ENCODE measurements around the gene UNC5C. TPM values are rescaled to one million over a fixed set of nuclear protein-coding genes. Genes with fewer than 3 reads are reported as not detected.

The UNC5C gene
- total RNA-seq, 1 experiment from 2014 or later, result 1.0 TPM

- Mint-ChIP-seq H3K4me3 (no peak overlapping the region), H3K9me3 (peaks cover 3% of the 10 kb centered on the region; the same call in 1 of the 2 replicates), H3K27me3 (ENCODE audit: low read depth) (no peaks in the 10 kb centered on the region), H3K4me1 (peaks cover 10% of the 10 kb centered on the region), H3K27ac (no peak overlapping the region), H3K36me3 (no peaks in the 10 kb centered on the region)
- ChIA-PET POLR2A (no interaction called here), CTCF (interaction anchor here (1.3 kb wide), 1 partner anchor 13 kb away, joined by 4 read pairs; no protein-coding TSS in a partner anchor)
- ATAC-seq (peak; percentile 38; the same call in 1 of the 2 replicates), DNase-seq (ENCODE audit: low spot score) (no peak)
- TF ChIP-seq EMX1 (CRISPR knock-in tag; IDR thresholded peaks at IDR 0.05), result no peak
- no peak for TF ChIP-seq ZNF232 (CRISPR knock-in tag; IDR thresholded peaks at IDR 0.05)
- no peak for TF ChIP-seq NR2C2 (CRISPR knock-in tag; IDR thresholded peaks at IDR 0.05)
- no peak for TF ChIP-seq MAX (CRISPR knock-in tag; IDR thresholded peaks at IDR 0.05)
- no peak for TF ChIP-seq GRHL2 (CRISPR knock-in tag; IDR thresholded peaks at IDR 0.05; ENCODE audit: insufficient replicate concordance, severe bottlenecking)
- TF ChIP-seq IRF2 (CRISPR knock-in tag; IDR thresholded peaks at IDR 0.05; ENCODE audit: borderline replicate concordance, low read depth), result no peak
- TF ChIP-seq CBFB (CRISPR knock-in tag; IDR thresholded peaks at IDR 0.05; ENCODE audit: low read depth), result no peak
- no peak for TF ChIP-seq ZMAT4 (CRISPR knock-in tag; IDR thresholded peaks at IDR 0.05)
- TF ChIP-seq, protein P1, sequence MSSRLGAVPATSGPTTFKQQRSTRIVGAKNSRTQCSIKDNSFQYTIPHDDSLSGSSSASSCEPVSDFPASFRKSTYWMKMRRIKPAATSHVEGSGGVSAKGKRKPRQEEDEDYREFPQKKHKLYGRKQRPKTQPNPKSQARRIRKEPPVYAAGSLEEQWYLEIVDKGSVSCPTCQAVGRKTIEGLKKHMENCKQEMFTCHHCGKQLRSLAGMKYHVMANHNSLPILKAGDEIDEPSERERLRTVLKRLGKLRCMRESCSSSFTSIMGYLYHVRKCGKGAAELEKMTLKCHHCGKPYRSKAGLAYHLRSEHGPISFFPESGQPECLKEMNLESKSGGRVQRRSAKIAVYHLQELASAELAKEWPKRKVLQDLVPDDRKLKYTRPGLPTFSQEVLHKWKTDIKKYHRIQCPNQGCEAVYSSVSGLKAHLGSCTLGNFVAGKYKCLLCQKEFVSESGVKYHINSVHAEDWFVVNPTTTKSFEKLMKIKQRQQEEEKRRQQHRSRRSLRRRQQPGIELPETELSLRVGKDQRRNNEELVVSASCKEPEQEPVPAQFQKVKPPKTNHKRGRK (CRISPR knock-in tag; IDR thresholded peaks at IDR 0.05; ENCODE audit: borderline replicate concordance), result no peak
Observed at GRCh38 chr4:95522682-95523530, 25.9 kb downstream of the UNC5C start.

DNA sequence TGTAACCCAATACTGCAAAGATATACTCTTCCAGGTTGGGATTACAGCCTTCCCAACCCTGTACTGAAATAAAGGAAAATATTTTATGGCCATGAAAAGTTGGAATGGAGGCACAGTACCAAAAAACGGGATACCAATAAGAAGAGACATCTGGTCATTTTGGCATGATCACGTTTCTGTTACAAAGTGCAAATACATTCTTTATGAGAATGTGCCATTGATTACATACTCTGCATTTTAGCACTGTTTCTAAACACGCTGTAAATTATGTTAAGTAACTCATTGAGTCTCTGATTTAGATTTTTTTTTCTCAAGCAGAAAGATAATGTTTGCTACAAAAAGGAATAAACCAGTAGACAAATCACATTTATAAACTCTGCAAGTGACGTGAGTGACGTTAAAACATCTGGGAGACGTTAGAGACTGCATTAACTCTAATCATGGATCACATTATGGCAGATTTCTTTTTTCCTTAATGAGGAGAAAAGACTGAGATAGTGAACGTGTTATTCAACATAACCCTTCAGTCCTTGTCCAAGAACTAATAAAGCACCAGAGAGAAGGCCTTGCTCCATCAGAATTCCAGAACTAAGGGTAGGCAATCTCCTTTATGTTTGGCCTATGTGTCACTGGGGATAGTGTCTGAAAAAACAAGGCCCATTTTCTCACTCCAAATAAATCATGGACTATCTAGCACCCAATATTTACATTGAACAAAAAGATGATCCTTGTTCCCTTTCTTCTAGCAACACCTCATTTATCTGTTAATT lies 31.0 kb downstream of the UNC5C start:
- no peak overlapping the region for H3K4me3 Mint-ChIP-seq
- no peak overlapping the region for H3K27ac Mint-ChIP-seq
- H3K27me3 Mint-ChIP-seq (ENCODE audit: low read depth), result no peaks in the 10 kb centered on the region
- peaks cover 3% of the 10 kb centered on the region; the same call in 1 of the 2 replicates for H3K9me3 Mint-ChIP-seq
- ATAC-seq, result no peak
- peaks cover 6% of the 10 kb centered on the region for H3K4me1 Mint-ChIP-seq
- CTCF ChIA-PET, result no interaction called here
- H3K36me3 Mint-ChIP-seq, result no peaks in the 10 kb centered on the region
- POLR2A ChIA-PET, result no interaction called here
- DNase-seq (ENCODE audit: low spot score), result no peak
- TF ChIP-seq, protein P2, sequence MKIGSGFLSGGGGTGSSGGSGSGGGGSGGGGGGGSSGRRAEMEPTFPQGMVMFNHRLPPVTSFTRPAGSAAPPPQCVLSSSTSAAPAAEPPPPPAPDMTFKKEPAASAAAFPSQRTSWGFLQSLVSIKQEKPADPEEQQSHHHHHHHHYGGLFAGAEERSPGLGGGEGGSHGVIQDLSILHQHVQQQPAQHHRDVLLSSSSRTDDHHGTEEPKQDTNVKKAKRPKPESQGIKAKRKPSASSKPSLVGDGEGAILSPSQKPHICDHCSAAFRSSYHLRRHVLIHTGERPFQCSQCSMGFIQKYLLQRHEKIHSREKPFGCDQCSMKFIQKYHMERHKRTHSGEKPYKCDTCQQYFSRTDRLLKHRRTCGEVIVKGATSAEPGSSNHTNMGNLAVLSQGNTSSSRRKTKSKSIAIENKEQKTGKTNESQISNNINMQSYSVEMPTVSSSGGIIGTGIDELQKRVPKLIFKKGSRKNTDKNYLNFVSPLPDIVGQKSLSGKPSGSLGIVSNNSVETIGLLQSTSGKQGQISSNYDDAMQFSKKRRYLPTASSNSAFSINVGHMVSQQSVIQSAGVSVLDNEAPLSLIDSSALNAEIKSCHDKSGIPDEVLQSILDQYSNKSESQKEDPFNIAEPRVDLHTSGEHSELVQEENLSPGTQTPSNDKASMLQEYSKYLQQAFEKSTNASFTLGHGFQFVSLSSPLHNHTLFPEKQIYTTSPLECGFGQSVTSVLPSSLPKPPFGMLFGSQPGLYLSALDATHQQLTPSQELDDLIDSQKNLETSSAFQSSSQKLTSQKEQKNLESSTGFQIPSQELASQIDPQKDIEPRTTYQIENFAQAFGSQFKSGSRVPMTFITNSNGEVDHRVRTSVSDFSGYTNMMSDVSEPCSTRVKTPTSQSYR (CRISPR knock-in tag; IDR thresholded peaks at IDR 0.05), result no peak
- TF ChIP-seq ZMAT4 (CRISPR knock-in tag; IDR thresholded peaks at IDR 0.05) (no peak), CREM (CRISPR knock-in tag; IDR thresholded peaks at IDR 0.05) (no peak), RORB (CRISPR knock-in tag; IDR thresholded peaks at IDR 0.05) (no peak), FOXJ3 (CRISPR knock-in tag; IDR thresholded peaks at IDR 0.05; ENCODE audit: borderline replicate concordance) (no peak), SP1 (CRISPR knock-in tag; conservative IDR thresholded peaks at IDR 0.05) (no peak), TP53 (CRISPR knock-in tag; IDR thresholded peaks at IDR 0.05) (no peak), CDX4 (CRISPR knock-in tag; IDR thresholded peaks at IDR 0.05; ENCODE audit: borderline replicate concordance) (no peak), HMGA2 (CRISPR knock-in tag; IDR thresholded peaks at IDR 0.05) (no peak), FOXP1 (CRISPR knock-in tag; IDR thresholded peaks at IDR 0.05; ENCODE audit: borderline replicate concordance) (no peak), ZNF671 (CRISPR knock-in tag; IDR thresholded peaks at IDR 0.05) (no peak), ERG (CRISPR knock-in tag; IDR thresholded peaks at IDR 0.05) (no peak), GRHL2 (CRISPR knock-in tag; IDR thresholded peaks at IDR 0.05; ENCODE audit: insufficient replicate concordance, severe bottlenecking) (no peak), CREB1 (CRISPR knock-in tag; IDR thresholded peaks at IDR 0.05) (no peak), ZNF138 (CRISPR knock-in tag; conservative IDR thresholded peaks at IDR 0.05) (no peak), FOXK1 (CRISPR knock-in tag; IDR thresholded peaks at IDR 0.05) (no peak)
- TF ChIP-seq, protein P3, sequence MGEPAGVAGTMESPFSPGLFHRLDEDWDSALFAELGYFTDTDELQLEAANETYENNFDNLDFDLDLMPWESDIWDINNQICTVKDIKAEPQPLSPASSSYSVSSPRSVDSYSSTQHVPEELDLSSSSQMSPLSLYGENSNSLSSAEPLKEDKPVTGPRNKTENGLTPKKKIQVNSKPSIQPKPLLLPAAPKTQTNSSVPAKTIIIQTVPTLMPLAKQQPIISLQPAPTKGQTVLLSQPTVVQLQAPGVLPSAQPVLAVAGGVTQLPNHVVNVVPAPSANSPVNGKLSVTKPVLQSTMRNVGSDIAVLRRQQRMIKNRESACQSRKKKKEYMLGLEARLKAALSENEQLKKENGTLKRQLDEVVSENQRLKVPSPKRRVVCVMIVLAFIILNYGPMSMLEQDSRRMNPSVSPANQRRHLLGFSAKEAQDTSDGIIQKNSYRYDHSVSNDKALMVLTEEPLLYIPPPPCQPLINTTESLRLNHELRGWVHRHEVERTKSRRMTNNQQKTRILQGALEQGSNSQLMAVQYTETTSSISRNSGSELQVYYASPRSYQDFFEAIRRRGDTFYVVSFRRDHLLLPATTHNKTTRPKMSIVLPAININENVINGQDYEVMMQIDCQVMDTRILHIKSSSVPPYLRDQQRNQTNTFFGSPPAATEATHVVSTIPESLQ (CRISPR knock-in tag; IDR thresholded peaks at IDR 0.05), result no peak
